Activated naive CD8-positive, alpha-beta T cell treated with anti-CD3 and anti-CD28 coated beads, Interleukin-2, amount 50 U/mL, for 16 hours (primary cell): Measurements from ENCODE around the gene BUD23.
"Not testable (repeated sequence)": the region's sequence is repeated elsewhere in the genome, so short reads cannot be mapped to it uniquely, and the experiment has no call there.

Source experiments
- DNase-seq: peaks from one replicate; pipeline ENCODE4 v3.0.0-alpha.2; 2020; ENCODE audit warnings: low read depth, low spot score

BUD23 gene

DNA sequence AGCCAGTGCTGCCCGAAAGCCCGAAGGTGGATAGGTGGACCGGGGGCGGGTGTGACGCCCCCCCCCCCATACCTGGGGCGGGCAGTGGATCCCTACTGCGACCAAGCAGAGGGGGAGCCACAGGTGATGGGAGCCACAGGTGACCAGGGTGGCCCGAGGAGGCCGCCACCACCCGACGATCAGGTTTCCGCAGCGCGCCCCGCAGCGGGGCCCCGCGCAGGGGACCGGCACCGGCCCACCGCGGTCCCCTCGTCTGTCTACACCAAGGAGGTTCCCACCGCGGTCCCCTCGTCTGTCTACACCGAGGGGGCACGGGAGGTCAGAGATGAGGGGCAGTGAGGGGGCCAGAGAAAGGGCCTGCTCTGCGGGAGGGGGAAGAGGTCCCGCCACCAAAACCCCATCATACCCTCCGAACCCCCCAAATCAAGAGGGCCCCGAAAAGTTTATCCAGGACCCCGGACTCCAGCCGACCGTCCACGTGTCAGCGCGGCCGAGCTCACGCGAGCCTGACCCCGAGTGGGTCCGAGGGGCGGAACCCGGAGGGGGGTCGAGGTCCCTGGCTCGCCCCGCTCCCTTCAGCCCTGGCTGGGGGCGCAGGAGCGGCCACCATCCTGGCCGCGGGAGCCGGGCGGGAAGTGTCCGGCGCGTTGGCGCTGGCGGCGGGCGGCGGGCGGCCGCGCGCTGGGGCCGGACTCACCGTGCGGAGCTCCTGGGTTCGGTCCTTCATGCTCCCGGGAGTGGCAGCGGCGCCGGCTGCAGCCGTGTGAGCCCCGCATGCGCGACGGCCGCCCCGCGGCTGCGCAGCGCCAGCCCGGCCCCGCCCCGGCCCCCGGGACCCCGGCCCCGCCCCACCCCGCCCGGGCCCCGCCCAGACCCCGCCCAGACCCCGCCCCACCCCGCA, 35.8 kb downstream of the BUD23 start, which contains the start of gene STX1A:
TSS of gene STX1A (minus strand) at position 765 of the 901 bp plus-strand sequence. CDS start at position 727, 38 bp downstream.
- no peak for DNase-seq

GRCh38 chr7:73719806-73720169, 36.4 kb downstream of the BUD23 start:
- no peak for DNase-seq

GRCh38 chr7:73720443-73720842, 37.0 kb downstream of the BUD23 start:
- not testable (repeated sequence) for DNase-seq

DNA sequence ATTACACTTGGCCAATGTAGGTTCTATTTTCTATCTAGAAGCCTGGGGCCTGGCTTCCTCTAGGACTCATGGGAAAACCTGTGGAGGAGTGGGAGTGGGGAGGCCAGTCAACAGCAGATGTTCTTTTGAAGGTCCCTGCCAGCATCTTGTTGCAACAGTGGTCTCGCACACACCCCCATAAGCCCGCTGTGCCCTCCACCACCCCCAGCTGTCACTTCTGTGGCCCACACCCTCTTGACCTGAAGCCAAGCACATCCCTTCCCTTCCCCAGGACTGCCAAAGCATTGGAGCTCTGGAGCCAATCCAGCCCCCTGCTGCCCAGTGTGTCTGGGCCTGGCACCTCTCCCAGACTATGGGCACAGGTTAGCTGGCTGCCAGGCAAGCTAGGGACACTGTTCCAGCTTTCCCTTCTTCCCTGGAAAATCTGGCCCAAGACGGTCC, 38.0 kb downstream of the BUD23 start:
- DNase-seq, result no peak

DNA sequence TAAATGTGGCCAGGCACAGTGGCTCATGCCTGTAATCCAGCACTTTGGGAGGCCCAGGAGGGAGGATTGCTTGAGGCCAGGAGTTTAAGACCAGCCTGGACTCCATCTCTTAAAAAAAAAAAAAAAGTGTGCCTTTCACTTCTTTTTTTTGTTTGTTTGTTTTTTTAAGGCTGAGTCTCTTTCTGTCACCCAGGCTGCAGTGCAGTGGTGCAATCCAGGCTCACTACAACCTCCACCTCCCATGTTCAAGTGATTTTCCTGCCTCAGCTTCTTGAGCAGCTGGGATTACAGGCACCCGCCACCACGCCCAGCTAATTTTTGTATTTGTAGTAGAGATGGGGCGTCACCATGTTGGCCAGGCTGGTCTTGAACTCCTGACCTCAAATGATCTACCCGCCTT, 38.8 kb downstream of the BUD23 start:
- not testable (repeated sequence) for DNase-seq

DNA sequence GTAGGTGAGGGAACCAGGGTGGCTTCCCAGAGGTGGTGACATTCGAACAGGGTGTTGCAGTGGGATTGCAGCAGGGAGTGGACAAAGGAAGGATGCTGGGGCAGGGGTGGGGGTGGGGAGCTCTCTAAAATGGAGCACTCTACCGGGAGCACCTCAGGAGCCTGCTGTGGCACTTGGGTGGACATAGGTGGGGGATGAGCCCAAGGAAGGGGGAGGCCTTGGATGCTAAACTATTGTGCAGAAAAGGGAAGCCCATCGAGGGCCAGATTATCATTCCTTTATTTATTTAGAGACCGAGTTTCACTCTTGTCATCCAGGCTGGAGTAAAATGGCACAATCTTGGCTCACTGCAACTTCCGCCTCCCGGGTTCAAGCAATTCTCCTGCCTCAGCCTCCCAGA, 39.4 kb downstream of the BUD23 start:
- no peak for DNase-seq

- no peak for DNase-seq
Observed at GRCh38 chr7:73723813-73724212, 40.4 kb downstream of the BUD23 start.

GRCh38 chr7:73726083-73726466, 42.7 kb downstream of the BUD23 start:
- no peak for DNase-seq

DNA sequence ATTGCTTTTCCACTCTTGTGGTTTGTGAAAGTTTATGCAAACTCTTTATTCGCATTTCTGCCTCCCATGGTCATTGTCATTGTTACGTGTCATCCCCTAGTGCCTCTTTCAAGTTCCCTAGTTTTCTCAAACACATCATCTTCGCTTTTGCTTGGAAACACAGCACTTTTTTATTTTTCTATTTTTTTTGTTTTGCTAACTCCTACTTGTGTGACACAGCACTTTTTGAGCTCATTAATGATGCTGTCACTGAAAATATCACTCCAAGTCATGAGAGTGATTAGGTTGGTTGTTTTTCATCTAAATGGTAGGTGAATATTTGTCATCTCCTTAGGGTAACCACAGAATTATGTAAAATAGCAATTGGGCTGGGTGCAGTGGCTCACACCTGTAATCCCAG, 44.6 kb downstream of the BUD23 start:
- no peak for DNase-seq

DNA sequence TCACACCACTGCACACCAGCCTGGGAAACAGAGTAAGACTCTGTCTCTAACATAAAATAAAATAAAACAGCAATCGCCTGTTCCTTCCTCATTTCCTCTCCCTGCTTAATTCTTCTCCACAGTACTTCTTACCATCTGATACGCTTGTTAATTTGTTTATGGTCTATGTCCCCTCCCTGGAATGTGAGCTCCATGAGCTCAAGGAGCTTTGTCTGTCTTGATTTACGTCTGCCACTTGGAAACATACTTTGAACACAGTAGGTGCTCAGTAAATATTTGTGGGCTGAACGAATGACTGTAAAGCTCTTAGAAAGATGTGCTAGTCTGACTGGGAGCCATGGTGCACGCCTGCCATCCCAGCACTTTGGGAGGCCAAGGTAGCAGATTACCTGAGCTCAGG, 45.2 kb downstream of the BUD23 start:
- DNase-seq, result no peak

DNA sequence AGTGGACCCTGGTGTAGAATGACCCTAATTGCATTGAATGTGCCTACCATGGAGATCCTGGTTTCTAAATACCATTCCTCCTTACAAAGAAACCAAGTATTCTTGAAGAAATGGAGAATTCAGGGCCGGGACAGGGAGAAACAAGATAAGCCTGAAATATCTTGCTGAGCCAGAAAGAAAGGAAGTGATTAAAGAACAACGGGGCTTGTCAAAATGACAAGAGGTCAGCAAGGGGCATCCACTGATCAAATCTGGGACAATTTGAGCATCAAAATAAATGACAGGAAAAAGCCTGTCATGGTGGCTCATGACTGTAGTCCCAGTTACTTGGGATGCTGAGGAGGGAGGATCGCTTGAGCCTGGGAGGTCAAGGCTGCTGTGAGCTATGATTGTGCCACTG, 47.1 kb downstream of the BUD23 start:
- DNase-seq, result no peak

DNA sequence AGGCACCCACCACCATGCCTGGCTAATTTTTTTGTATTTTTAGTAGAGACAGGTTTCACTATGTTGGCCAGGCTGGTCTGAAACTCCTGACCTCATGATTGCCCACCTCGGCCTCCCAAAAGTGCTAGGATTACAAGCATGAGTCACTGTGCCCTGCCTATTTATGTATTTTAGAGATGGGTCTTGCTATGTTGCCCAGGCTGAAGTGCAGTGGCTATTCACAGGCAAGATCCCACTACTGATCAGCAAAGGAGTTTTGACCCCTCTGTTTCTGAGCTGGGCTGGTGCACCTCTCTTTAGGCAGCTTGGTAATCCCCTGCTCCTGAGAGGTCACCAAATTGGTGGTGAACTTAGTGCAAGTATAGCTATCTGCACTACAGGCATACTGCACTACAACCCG, 49.0 kb downstream of the BUD23 start:
- no peak for DNase-seq

GRCh38 chr7:73734619-73735527, 51.5 kb downstream of the BUD23 start:
- peak; percentile 63 for DNase-seq

GRCh38 chr7:73735528-73735905, 52.1 kb downstream of the BUD23 start:
- DNase-seq, result no peak

DNA sequence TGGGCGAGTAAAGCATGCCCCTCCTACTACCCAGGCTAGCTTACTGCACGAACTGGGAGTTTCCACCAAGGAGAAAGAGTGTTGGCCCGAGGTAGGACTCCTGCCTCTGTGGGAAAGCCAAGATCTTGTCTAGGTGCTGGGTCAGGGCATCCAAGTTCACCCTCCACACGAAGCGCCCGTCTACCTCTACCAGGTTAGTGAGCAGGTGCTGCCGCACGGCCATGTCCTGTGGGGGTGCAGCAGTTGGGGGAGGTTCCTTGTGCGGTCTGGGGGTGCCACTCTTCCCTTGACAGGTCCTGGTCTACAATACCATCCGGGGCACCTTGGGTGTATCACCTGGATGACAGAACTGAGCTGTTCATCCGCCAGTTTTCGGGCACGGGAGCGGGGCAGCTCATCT, 53.5 kb downstream of the BUD23 start:
- no peak for DNase-seq

GRCh38 chr7:73737491-73738219, 54.3 kb downstream of the BUD23 start:
- no peak for DNase-seq

DNA sequence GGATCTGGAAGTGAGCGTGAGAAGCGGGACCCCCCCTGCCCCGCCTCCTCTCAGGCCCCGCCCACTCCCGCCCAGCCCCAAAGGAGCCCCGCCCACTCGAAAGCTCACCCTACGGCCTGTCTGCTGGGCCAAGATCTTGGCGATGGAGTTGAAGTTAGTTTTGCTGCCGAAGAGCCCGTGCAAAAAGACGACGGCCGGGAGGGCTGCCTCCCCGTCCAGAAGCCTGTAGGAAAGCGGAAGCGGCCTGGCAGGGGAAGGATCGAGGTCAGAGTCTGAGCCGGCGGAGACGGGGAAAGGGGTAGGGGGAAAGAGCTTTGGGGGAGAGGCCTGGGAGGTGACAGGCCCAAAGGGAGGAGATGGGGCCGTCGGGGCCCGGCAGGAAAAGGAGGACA, 54.8 kb downstream of the BUD23 start:
- peak; percentile 36 for DNase-seq

- peak; percentile 97 for DNase-seq
Observed at GRCh38 chr7:73738612-73739386, 55.4 kb downstream of the BUD23 start, which contains the start of gene ABHD11. TSS of gene ABHD11 (minus strand) at chr7:73738802. CDS start at chr7:73738770, 32 bp downstream.

DNA sequence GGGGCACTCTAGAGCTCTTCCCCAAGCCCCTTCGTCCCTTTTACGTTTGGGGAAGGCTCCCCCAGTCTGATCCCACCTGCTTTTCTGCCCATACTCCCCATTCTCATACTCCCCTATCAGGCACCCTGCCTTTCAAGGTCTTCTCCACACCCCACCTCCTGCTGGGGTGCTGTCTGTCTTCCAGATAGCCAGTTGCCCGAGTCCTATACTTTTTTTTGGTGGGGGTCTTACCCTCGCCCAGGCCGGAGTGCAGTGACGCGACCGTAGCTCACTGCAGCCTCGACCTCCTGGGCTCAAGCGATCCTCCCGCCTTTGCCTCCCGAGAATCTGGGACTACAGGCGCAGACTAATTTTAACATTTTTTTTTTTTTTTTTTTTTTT, 56.0 kb downstream of the BUD23 start:
- no peak for DNase-seq

DNA sequence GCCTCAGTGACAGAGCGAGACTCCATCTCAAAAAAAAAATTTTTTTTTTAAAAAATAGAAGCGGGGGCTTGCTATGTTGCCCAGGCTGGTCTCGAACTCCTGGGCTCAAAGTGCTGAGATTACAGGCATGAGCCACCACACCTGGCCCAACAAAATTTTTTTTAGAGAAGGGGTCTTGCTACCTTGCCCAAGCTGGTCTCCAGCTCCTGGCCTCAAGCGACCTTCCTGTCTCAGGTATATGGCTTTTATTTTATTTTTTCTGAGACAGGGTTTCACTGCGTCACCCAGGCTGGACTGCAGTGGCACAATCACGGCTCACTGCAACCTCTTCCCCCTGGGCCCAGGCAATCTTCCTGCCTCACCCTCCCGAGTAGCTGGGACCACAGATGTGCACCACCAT, 56.8 kb downstream of the BUD23 start:
- DNase-seq, result no peak

GRCh38 chr7:73740771-73741170, 57.4 kb downstream of the BUD23 start:
- no peak for DNase-seq
